Measurements from ENCODE around the gene RAMACL.

DNA sequence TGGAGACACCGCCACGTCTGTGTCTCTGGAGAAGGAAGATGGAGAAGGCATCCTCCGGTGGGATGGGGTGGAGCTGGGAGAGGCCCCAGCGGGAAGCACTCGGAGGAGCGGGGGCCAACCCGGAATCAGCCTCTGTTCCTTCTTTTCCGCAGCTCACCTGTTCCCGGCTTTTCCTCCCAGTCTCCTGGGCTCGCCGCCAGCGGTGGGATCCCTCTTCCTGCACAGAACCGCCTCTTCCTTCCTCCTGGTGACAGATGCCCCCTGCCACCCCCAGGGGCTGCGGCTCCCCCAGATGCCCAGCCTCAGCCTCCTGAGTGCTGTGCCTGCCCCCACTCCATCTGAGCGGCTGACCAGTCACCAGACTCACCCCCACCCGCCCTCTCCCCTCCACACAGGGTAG lies 23.3 kb downstream of the RAMACL start:
- TF ChIP-seq CTCF (IDR thresholded peaks at IDR 0.05; ENCODE audit: low read depth, low read length) (no peak), POLR2A (IDR thresholded peaks at IDR 0.05; ENCODE audit: extremely low read depth, insufficient read length) (no peak), MYC (IDR thresholded peaks at IDR 0.05; ENCODE audit: low read depth, low read length) (no peak)
- TF ChIP-seq, protein P1, sequence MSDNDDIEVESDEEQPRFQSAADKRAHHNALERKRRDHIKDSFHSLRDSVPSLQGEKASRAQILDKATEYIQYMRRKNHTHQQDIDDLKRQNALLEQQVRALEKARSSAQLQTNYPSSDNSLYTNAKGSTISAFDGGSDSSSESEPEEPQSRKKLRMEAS (IDR thresholded peaks at IDR 0.05; ENCODE audit: low read depth, low read length): no peak

All from NB4 (cell line).